Measurements from ENCODE around the gene ZIM2.

- TF ChIP-seq CTCF (IDR thresholded peaks at IDR 0.05), result no peak
- no peak for TF ChIP-seq POLR2A (IDR thresholded peaks at IDR 0.05)
Measured at GRCh38 chr19:56750658-56751057, 89.9 kb downstream of the ZIM2 start.
